Endothelial cell of umbilical vein (primary cell): Measurements from ENCODE around the gene TRAF3. TPM values are rescaled to one million over a fixed set of nuclear protein-coding genes. Genes with fewer than 3 reads are reported as not detected.

Experiments used
- BruUV-seq: library from RNA; stranded (reverse); fragments of 400-500 nt; replicated peaks from 2 replicates; lab custom pipeline; 2021; lab: Mats Ljungman, UMichigan
- CTCF ChIA-PET: fragments of 300-600, 350-600 bp; sonication (Branson Sonifier 250); formaldehyde crosslinking; loops from one replicate; lab custom pipeline; 2021; ENCODE audit warnings: antibody characterized with exemption, inconsistent platforms; lab: Charles Lee
- POLR2A ChIA-PET: fragments of 300-600, 350-600 bp; sonication (Branson Sonifier 250); formaldehyde crosslinking; loops from one replicate; lab custom pipeline; 2021; ENCODE audit warnings: antibody characterized with exemption, inconsistent platforms; lab: Charles Lee
- DNase-seq: peaks from one replicate; pipeline ENCODE4 v3.0.0-alpha.2; 2011; ENCODE audit warnings: low read depth, low spot score
- FAIRE-seq: peaks from 2 replicates; lab custom pipeline; 2011; peaks lifted over from hg19 to GRCh38; lab: Jason Lieb, UNC
- H2AFZ ChIP-seq: 2 replicates; pipeline ENCODE4 v1.6.0; 2012; ENCODE audit warnings: low read depth, low read length, control low read depth, inconsistent platforms
- H3K27ac ChIP-seq: 2 replicates; pipeline ENCODE4 v1.5.1; 2011; ENCODE audit warnings: low read depth, mild to moderate bottlenecking, control low read depth, low read length, moderate library complexity; ENCODE audit not compliant: insufficient read depth
- H3K27me3 ChIP-seq, 2 experiments: 2 replicates each; pipeline versions ENCODE4 v1.6.0 to v1.6.1; 2011; ENCODE audit warnings: low read length in 2 of 2, mixed read lengths in 1 of 2; ENCODE audit not compliant: control insufficient read depth in 2 of 2, insufficient read depth in 2 of 2
- H3K36me3 ChIP-seq, 2 experiments: 2 replicates in 1 of 2; 3 replicates in 1 of 2; pipeline ENCODE4 v1.5.1; 2011; ENCODE audit warnings: low read length in 2 of 2, mild to moderate bottlenecking in 1 of 2, moderate library complexity in 1 of 2; ENCODE audit not compliant: control insufficient read depth in 2 of 2, insufficient read depth in 2 of 2; ENCODE audit errors: extremely low read depth in 1 of 2
- H3K4me1 ChIP-seq: 3 replicates; pipeline ENCODE4 v1.5.1; 2011; ENCODE audit warnings: mild to moderate bottlenecking, low read length; ENCODE audit not compliant: control insufficient read depth, insufficient read depth; ENCODE audit errors: extremely low read depth
- H3K4me2 ChIP-seq: 2 replicates; pipeline ENCODE4 v1.6.1; 2011; ENCODE audit warnings: low read length, control low read depth, mixed read lengths; ENCODE audit not compliant: insufficient read depth
- H3K4me3 ChIP-seq, 3 experiments: fragments of 200-600 bp in 1 of 3; sonication (generic), shearing (Covaris generic) in 1 of 3; replicated peaks in 1 of 3; 2 replicates each; pipeline ENCODE4 v1.5.1; 2011 to 2016; ENCODE audit warnings: control low read depth in 3 of 3, low read length in 3 of 3, mild to moderate bottlenecking in 2 of 3, inconsistent platforms in 1 of 3, low read depth in 1 of 3, moderate library complexity in 1 of 3; ENCODE audit not compliant: insufficient read depth in 1 of 3
- H3K79me2 ChIP-seq: 2 replicates; pipeline ENCODE4 v1.6.0; 2012; ENCODE audit warnings: low read length, inconsistent platforms; ENCODE audit not compliant: control insufficient read depth, insufficient read depth
- H3K9ac ChIP-seq: replicated peaks from 2 replicates; pipeline ENCODE3; 2011; ENCODE audit warnings: low read length, control low read depth; ENCODE audit not compliant: insufficient read depth; ENCODE audit errors: extremely low read depth
- H3K9me1 ChIP-seq: replicated peaks from 3 replicates; pipeline ENCODE4 v1.6.0; 2011; ENCODE audit warnings: mild to moderate bottlenecking, low read length; ENCODE audit not compliant: control insufficient read depth, insufficient read depth; ENCODE audit errors: extremely low read depth
- H3K9me3 ChIP-seq: replicated peaks from 2 replicates; pipeline ENCODE4 v1.5.1; 2012; ENCODE audit warnings: low read length, inconsistent platforms; ENCODE audit not compliant: control insufficient read depth, insufficient read depth
- H4K20me1 ChIP-seq: replicated peaks from 2 replicates; pipeline ENCODE3; 2011; ENCODE audit warnings: mild to moderate bottlenecking, low read length; ENCODE audit not compliant: control insufficient read depth, insufficient read depth; ENCODE audit errors: extremely low read depth
- CTCF ChIP-seq, 2 donors: IDR thresholded peaks; 1 replicate in 1 of 2; 2 replicates in 1 of 2; pipeline ENCODE4 v1.5.1; 2011; ENCODE audit warnings: low read length in 2 of 2, mild to moderate bottlenecking in 2 of 2, moderate library complexity in 2 of 2, control low read depth in 1 of 2, inconsistent platforms in 1 of 2, low read depth in 1 of 2; ENCODE audit not compliant: insufficient read depth in 1 of 2; ENCODE audit errors: extremely low read depth in 1 of 2
- EZH2 ChIP-seq: IDR thresholded peaks from 2 replicates; pipeline ENCODE4 v1.6.1; 2012; ENCODE audit warnings: borderline replicate concordance, low read depth, mild to moderate bottlenecking, moderate library complexity, low read length, inconsistent platforms; ENCODE audit not compliant: severe bottlenecking
- FOS ChIP-seq: IDR thresholded peaks from 2 replicates; pipeline ENCODE4 v1.6.1; 2011; ENCODE audit warnings: mild to moderate bottlenecking, low read length, moderate library complexity, borderline replicate concordance; ENCODE audit not compliant: insufficient read depth
- GATA2 ChIP-seq: IDR thresholded peaks from 2 replicates; pipeline ENCODE4 v1.7.0; 2011; ENCODE audit warnings: low read depth, mild to moderate bottlenecking, moderate library complexity, mixed read lengths, low read length; ENCODE audit not compliant: insufficient read length, insufficient read depth
- JUN ChIP-seq: IDR thresholded peaks from 2 replicates; pipeline ENCODE4 v1.6.1; 2011; ENCODE audit warnings: borderline replicate concordance, low read depth; ENCODE audit not compliant: insufficient read length, insufficient read depth
- MAX ChIP-seq: IDR thresholded peaks from 2 replicates; pipeline ENCODE4 v1.6.1; 2011; ENCODE audit not compliant: insufficient read depth, insufficient read length
- MYC ChIP-seq: IDR thresholded peaks from one replicate; pipeline ENCODE4 v1.6.1; 2011; ENCODE audit warnings: mild to moderate bottlenecking, low read depth, low read length
- POLR2A ChIP-seq: IDR thresholded peaks from 2 replicates; pipeline ENCODE4 v1.6.1; 2012; ENCODE audit warnings: low read depth, mild to moderate bottlenecking, control low read depth, low read length
- POLR2AphosphoS5 ChIP-seq: IDR thresholded peaks from 2 replicates; pipeline ENCODE4 v1.6.1; 2012; ENCODE audit warnings: low read depth, mild to moderate bottlenecking, control low read depth, low read length, moderate library complexity; ENCODE audit not compliant: insufficient read depth
- dilution Hi-C: fragments of 300-500 bp; cut with MboI; formaldehyde crosslinking; loops from one replicate; pipeline ENCODE4 v1.15.0; 2019; ENCODE audit warnings: low sequenced_read_pairs; ENCODE audit not compliant: extremely low pct_ligation_motif_present
- intact Hi-C: fragments of 100-400 bp; cut with micrococcal nuclease; formaldehyde crosslinking; loops from one replicate; pipeline ENCODE4 v1.10.0; 2022
- polyA plus RNA-seq, 4 experiments: library from polyadenylated mRNA; depleted of rRNA in 3 of 4; stranded (reverse) in 3 of 4; unstranded in 1 of 4; fragments of >200 nt; gene quantifications; 2 replicates each; pipeline versions ENCODE4 v1.2.1 to v1.2.3, GENCODE V29; 2011 to 2012; ENCODE audit warnings: missing spikeins in 1 of 4
- total RNA-seq: library from RNA; stranded (reverse); gene quantifications from 2 replicates; pipeline ENCODE4 v1.2.3, GENCODE V29; 2021

TRAF3 gene
- total and polyA plus RNA-seq, 2 donors (not counting 3 experiments of a cell fraction or from before 2014, with no cell fraction given): 14.4 to 27.6 TPM

GRCh38 chr14:102749393-102750305 lies 27.6 kb upstream of the TRAF3 start:
- dilution Hi-C loops: no loop called here
- CTCF ChIA-PET: no interaction called here
- DNase-seq (no peak), FAIRE-seq (no peak)
- H2AFZ ChIP-seq: no peak overlapping the region
- TF ChIP-seq CTCF (IDR thresholded peaks at IDR 0.05; ENCODE audit: extremely low read depth in 1 of 2, insufficient read depth in 1 of 2, low read depth in 1 of 2, low read length in 2 of 2) (no peak), JUN (no peak), POLR2AphosphoS5 (no peak), FOS (no peak), MAX (no peak), GATA2 (no peak), EZH2 (no peak), MYC (no peak), POLR2A (no peak)
- no peak overlapping the region for H3K4me2 ChIP-seq
- BruUV-seq: no TSS peak
- H3K27me3 ChIP-seq: no peaks in the 10 kb centered on the region
- no peak overlapping the region for H3K9ac ChIP-seq
- no peaks in the 10 kb centered on the region for H3K4me1 ChIP-seq
- H3K79me2 ChIP-seq: no peaks in the 10 kb centered on the region
- H3K36me3 ChIP-seq: peaks cover 0 to 2% of the 10 kb centered on the region in 2 experiments
- H3K4me3 ChIP-seq: no peak overlapping the region
- no peaks in the 10 kb centered on the region for H3K9me1 ChIP-seq
- H3K27ac ChIP-seq: no peak overlapping the region
- H4K20me1 ChIP-seq: no peaks in the 10 kb centered on the region
- POLR2A ChIA-PET: no interaction called here
- intact Hi-C loops: no loop called here
- no peaks in the 10 kb centered on the region for H3K9me3 ChIP-seq
